ENCODE measurements around the gene SNCB. TPM values are rescaled to one million over a fixed set of nuclear protein-coding genes. Genes with fewer than 3 reads are reported as not detected.

Gene SNCB
- total RNA-seq, 4 donors from 2014 or later = not detected

DNA sequence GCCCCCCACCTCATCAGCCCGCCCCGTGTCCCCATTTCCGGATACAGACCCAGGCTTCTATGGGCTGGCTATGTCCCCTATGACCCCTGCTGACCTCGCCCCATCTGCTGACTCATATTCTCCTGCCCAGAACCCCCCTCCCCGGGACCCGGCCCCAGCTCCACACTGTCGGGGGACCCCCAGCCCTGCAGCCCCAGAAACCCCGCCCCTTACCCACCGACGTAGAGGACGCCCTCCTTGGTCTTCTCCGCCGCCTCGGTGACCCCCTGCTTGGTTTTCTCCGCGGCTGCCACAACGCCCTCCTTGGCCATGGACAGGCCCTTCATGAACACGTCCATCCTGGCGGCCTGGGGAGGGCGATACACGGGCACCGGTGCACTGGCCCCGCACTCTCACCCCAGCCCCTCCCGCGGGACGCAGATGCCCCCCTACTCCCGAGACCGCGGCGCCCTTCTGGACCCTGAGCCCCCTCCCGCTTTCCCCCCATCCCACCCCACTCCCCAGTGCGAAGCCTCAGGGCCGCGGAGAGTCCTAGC is 949 bp downstream of the SNCB start:
- TF ChIP-seq, protein P1, sequence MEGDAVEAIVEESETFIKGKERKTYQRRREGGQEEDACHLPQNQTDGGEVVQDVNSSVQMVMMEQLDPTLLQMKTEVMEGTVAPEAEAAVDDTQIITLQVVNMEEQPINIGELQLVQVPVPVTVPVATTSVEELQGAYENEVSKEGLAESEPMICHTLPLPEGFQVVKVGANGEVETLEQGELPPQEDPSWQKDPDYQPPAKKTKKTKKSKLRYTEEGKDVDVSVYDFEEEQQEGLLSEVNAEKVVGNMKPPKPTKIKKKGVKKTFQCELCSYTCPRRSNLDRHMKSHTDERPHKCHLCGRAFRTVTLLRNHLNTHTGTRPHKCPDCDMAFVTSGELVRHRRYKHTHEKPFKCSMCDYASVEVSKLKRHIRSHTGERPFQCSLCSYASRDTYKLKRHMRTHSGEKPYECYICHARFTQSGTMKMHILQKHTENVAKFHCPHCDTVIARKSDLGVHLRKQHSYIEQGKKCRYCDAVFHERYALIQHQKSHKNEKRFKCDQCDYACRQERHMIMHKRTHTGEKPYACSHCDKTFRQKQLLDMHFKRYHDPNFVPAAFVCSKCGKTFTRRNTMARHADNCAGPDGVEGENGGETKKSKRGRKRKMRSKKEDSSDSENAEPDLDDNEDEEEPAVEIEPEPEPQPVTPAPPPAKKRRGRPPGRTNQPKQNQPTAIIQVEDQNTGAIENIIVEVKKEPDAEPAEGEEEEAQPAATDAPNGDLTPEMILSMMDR (IDR thresholded peaks at IDR 0.05) = no peak
- DNase-seq (ENCODE audit: low spot score) = no peak
- ATAC-seq (ENCODE audit: low FRiP score) = no peak

DNA sequence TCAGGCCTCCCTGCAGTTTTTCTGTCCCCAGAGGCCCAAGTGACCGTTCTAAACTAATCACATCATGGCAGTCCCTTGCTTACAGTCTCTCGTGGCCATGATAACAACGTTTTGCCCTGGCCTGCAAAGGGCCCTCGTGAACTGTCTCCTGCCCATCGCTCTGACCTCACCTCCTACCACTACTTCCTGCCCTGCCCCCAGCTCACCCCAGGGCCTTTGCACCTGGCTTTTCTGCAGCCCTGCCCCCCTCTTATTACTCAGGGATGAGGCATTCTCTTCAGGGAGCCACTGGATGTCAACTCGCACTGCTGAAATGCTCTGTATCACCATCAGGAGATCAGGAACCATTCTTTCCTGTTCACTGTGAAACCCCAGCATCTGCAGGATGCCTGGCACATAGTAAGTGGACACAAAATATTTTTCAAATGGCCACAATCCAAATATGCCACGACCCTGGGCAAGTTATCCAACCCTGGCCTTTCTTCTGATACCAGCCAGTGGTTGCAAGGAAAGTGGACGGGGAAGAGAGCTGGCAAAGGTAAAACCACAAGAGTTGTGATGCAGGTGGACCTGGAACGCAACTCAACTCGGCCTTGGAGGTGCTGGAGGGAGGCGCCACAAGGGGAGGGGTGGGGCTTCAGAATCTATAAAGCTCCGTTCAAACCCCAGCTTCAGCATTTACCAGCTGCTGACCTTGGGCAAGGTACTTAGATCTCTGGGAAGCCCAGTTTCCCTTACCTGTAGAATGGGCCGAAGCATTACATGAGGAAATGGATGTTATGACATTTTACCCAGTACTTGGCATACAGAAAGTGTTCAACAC is 1.7 kb downstream of the SNCB start:
- ATAC-seq (ENCODE audit: low FRiP score) (no peak), DNase-seq (ENCODE audit: low spot score) (no peak)
- TF ChIP-seq, protein P1 (IDR thresholded peaks at IDR 0.05) = no peak

DNA sequence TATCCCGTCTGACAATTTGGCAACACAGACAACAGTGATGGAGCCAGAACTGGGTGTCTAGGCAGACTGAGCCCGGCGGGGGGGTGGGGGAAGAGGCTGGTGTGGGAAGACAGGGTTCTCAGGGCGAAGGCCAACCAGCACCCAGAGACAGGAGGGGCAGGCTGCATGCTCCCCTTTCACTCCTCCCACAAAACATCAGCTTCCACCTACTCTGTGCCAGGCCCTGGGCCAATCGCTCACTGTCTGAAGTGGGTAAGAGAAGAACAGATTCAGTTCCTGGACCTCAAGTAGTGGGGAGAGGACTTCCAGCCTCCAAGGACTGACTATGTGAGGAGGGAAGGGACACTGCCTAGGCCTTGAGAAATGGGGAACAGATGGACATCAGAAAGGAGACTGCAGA is 2.8 kb downstream of the SNCB start:
- TF ChIP-seq, protein P1 (IDR thresholded peaks at IDR 0.05) = no peak
- DNase-seq (ENCODE audit: low spot score) (no peak), ATAC-seq (ENCODE audit: low FRiP score) (no peak)

DNA sequence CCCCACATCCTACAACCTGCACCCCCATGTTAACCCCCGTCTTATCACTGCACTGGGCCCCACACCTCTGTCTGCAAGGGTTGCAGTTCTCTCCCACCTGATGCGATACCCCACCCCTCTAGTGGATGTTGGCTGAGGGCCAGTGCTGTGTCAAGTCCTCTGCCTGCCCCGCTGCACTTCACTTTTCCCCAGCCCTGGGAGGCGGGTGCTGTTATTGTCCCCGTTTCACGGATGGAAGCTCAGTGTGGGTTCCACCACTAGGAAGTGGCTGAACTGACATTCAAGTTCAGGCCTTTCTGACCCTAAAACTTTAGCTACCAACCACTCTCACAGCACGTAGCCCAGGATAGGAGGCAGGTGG is 3.5 kb downstream of the SNCB start:
- DNase-seq (ENCODE audit: low spot score) = no peak
- TF ChIP-seq, protein P1 (IDR thresholded peaks at IDR 0.05) = no peak
- ATAC-seq (ENCODE audit: low FRiP score) = no peak

DNA sequence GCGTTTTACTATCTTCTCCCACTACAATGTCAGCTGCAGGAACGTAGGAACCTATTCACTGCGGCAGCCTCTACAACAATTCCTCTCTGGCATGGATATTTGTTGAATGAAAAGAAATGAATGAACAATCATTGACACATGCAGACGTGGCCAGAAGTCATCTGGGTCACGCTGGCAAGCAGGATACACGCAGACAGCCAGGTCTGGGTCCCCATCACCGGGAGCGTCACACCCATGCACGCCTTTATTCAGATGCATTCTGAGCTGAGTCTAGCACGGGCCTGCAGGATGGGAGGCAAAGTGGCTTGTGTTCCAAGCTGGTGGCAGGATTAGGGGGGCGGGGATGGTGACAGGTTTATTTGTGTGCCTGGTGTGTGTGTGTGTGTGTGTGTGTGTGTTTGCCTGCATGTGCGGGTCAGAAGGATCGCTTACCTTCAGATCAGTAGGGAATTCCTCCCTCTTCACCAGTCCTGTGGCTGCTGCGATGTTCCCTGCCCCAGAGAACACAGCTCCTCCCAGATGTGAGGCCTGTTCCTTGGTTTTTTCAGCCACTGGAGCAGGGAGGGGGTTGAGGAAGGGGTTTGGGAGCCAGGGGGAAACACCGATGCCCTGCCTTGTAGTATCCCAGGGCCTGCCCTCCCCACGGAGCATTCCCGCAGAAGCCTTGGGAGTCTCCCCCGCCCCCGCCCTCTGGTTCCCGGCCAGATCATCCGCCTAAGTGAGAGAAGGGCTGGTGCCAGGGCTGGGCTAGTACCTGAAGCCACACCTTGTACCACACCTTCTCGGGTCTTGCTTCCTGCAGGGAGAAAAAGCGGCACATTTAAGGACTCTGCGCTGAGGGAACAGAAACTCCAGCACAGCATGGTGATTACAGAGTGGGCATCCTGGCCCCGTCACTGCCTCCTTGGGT is 4.1 kb downstream of the SNCB start:
- TF ChIP-seq, protein P1 (IDR thresholded peaks at IDR 0.05) = no peak
- DNase-seq (ENCODE audit: low spot score) (no peak), ATAC-seq (ENCODE audit: low FRiP score) (no peak)

DNA sequence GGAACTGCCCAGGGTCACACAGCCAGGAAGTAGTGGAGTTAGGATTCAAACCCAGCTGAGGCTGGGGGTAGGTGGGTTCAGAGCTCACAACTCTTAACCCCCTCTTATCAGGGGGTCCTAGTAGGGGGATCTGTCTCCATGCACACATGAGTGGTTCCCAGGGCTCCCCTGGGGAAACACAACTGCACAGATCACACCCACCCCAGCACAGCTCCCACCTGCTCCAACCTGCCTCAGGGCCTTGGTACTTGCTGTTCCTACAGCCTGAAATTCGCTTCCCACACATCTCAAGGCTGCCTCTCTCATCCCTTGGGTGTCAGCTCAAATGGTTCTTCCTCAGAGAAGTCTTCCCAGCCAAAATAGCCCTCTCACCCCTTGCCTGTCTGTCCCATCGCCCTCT is 4.8 kb downstream of the SNCB start:
- TF ChIP-seq, protein P1 (IDR thresholded peaks at IDR 0.05) = no peak
- ATAC-seq (ENCODE audit: low FRiP score) = no peak
- no peak for DNase-seq (ENCODE audit: low spot score)

Measured in omental fat pad (tissue), 4 donors.